ENCODE data around the gene ADAMTSL1.

ADAMTSL1 gene

DNA sequence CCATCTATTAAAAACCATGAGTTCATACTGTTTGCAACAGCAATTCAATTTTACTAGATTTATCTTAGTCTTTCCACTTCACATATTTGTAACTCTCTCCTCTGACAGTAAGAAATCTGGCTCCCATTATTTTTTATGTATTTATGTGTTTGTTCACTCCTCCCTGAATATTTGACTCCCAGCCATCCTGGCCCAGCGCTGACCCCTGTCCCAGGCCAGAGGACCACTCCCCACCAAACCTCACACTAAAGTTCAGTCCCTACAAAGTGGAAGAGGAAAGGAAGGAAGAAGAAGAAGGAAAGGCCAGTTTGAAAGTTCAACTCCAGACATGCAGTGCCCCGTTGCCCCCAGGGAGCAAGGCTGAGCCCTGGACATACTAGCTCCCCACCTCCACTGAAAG is 271.8 kb downstream of the ADAMTSL1 start:
- no peak for DNase-seq

DNA sequence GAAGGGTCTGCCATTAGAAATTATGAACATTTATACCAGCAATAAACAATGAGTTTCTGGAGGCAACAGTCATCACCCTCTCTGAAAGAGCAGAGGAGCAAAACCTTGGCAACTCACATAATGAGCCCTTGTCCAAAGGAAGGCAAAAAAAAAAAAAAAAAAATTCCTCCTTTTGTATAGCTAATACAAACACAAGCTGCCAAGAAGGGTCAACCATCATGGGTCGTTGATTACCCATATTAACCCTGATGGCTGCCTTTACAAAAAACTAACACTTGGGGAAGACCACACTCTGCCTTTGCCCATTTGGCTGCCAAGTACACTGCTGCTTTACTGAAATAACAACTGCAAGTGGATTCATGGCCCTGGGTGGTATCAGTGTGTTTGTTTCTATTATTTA is 272.7 kb downstream of the ADAMTSL1 start:
- no peak for DNase-seq

DNA sequence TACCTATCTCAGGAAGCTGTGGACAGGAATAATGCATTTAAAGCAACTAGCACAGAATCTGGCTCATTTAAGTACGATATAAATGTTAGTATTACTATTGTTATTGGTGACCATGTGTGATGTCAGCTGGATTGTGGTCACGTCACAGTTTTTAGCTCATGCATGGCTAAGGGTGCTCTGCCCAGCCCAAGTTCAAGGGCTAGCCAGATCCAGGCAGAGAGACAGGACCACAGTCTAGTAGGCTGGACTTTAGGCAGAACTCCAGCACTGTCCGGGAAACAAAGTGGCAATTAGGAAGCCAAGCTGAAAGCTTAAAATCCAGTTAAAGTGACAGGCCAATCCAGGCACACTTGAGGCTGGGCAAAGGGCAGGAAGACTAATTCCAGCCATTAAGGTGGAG is 273.6 kb downstream of the ADAMTSL1 start:
- DNase-seq, result no peak

DNA sequence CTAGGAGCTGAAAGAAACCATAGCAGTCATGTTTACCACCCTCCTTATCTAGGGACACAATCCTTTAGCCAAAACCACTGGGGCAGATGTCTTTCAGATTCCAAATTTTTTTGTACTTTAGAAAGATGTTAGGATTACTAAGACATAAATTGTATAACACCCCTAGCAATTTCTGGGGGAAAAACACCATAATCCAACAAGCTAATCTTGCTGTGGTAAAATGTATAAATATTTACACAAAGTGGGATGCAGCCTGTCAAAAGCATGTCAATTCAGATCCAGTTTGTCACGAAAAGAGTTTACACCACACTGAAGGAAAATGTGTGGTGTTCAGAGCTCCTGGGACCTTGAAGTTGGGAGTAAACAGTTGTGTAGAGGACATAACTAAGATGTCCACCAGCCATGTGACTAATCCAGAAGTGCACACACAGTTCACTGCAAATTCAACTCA is 274.3 kb downstream of the ADAMTSL1 start:
- no peak for DNase-seq

DNA sequence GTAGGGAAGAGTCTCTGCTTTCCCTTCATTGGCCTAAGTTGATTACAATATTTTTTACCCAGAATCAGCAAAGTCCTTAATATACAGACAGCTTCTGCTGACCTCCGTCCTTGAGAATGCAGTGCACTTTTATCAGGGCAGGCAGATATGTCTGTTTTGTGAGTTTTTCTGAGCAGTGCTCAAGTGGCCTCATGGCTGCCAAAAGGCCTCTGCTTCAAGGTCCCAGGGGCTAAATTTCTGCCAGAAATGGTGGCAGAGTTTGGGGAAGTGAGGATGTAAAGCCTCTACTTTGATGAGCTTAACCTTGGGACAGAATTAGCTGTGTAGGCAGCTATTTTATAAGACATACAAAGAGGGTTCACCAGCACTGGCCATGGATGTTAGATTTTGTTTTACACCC is 275.8 kb downstream of the ADAMTSL1 start:
- DNase-seq, result no peak

DNA sequence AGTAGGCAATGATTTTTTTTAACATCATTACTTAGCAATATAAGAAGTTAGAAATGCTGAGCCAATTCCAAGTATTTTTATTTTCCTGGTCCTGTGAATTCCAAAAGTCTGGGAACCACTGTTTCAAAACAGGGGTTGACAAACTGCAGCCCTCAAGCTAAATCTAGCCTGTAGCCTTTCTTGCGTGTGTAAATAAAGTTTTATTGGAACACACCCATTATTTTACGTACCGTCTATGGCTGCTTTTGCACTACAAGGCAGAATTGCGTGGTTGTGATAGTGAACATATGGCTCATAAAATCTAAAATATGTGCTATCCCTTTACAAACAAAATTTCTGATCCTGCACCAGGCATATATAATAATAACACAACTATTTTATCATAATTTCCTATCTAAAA is 280.0 kb downstream of the ADAMTSL1 start:
- DNase-seq, result no peak

DNA sequence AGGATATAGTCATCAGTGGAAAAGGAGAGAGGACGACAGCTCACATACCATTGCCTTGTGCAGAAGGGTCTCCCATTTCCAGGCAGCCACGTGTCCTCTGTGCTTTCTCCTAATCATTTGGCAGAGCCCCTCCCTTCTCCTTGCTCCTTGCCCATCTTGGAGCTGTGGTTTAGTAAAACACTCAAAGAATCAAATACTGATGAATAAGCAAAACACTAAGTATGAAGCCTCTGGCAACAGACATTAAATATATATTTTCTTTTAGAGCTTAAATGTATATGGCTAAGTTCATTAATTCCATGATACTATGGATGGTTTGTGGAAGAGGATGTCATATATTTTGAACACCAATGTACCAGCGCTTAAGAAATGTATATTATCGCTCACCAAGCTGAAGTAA is 280.6 kb downstream of the ADAMTSL1 start:
- DNase-seq, result no peak

DNA sequence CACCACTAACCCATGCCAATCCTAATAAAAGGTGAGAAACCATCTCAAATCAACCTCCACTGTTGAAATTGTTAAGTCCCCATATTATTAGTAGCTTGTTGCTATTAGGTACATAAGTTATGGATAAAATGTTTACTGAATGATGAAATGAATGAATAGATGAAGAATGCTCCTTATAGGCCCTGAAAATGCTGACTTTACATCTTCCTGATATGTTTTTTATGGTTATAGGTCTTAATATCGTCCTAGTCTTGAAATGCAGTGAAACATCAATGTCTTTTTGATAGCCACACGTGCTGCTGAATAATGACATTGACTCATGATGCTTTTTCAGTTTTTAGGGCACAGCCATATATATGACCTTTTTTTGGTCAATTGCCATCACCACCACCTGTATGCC is 281.3 kb downstream of the ADAMTSL1 start:
- DNase-seq, result no peak

DNA sequence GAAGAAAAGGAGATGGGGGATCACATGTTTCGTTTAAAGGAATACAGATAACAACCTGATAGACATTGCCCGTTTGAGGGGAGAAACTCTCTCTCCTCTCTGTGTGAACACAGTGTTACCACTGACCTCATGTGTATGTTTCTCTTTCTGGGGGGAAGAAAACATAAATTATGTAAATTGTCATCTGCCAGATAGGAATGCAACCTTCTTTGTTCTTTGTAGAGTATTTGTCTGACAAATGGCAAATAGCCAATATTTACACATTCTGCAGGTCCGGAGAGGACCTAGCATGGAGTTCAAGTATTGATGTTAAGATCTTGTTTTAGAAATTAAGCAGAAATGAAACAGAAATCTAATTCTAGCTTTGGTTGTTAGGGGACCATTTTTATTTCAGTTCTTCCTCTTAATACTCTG is 282.8 kb downstream of the ADAMTSL1 start:
- no peak for DNase-seq

DNA sequence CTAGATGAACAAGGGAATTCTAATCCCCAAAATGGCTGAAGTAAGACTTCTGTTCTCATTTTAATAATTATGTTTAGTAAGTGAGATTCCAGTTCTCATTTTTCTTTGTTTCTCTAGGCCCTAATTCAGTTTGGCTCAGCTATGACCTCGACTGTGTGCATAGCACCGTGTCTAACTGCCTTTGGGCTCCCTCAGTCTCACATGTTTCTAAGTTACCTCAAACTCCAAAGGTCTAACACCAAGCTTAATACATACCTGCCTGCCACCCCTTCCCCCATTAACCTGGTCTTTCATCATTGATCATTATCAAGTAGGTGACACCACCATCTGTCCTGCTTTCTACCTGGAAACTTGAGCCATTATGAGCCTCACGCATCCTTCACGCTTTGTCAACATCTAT is 285.9 kb downstream of the ADAMTSL1 start:
- DNase-seq, result no peak

DNA sequence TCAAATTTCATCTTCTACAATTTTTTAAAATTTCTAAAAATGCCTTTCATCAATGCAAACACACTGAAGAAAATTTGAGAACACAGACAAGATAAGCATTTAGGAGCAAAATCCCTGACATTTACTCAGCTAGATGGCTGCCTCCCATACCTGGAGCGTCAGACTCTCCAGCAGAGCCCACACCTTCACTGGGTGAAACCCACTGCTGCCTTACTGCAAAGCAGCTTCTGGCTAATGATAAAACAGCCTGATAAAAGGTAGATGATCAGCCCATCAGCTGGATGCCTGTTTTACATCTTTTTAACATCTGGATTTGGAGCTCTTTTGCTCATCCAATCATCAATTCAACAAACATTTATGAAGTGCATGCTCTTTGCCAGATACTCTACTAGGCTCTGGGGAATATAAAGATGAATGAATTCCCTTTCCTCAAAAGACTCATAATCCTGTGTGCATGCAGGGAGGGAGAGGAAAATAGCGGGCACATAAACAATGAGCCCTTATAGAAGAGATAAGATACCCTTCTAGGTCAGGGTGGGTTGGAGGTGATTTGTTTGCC is 287.9 kb downstream of the ADAMTSL1 start:
- no peak for DNase-seq

DNA sequence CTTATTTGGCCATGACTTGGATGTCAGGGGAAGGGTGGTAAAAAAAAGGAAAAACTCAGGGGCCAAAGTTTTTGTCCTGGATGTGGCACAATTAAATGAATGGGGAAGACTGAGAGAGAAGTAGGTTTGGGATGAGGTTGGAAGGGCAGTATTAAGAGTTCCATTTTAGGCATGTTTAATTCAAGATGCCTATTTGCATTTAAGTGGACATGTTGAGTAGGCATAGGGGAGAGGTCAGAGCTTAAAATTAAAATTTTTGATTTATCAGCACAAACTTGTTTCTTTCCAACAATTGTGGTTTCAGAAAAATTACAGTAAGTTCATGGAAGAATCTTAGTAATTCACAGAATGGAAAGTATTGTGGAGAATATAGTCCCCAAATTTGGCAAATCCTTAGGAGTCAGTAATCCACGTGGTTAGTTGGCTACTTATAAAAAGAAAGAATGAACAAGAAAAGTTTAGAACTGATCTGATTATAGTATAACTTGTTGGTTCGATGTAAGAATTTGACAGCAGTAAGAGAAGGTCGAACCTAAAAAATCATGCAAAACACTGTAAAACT is 293.1 kb downstream of the ADAMTSL1 start:
- DNase-seq, result no peak

DNA sequence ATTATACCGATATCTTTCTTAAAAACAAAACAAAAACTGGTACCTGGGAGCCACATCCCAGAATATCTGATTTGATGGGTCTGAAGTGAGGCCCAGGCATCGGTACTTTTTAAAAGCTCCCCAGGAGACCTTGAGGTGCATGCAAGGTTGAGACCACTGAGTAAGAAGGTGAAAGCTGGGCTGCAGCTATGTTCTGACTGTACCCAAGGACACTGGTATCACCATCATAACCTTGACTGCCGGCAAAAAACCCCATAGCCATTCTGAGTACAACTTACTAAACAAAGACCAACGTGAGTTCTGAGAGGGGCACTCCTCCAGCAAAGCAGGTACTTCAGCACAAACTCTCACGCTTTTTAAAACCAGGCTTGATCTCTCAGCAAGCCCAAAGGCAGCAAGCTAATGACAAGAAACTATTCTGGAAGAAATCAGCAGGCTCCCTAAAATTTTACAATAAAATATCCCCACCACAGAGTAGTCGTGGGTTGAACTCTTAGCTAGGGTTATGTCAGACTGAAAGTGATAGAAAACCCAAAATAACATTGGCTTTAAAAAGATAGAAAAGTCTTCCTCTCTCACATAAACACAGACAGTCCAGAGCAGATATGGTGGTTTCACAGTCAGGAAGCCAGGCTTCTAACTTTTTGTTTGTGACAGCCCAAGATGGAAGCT is 295.1 kb downstream of the ADAMTSL1 start:
- DNase-seq, result no peak

DNA sequence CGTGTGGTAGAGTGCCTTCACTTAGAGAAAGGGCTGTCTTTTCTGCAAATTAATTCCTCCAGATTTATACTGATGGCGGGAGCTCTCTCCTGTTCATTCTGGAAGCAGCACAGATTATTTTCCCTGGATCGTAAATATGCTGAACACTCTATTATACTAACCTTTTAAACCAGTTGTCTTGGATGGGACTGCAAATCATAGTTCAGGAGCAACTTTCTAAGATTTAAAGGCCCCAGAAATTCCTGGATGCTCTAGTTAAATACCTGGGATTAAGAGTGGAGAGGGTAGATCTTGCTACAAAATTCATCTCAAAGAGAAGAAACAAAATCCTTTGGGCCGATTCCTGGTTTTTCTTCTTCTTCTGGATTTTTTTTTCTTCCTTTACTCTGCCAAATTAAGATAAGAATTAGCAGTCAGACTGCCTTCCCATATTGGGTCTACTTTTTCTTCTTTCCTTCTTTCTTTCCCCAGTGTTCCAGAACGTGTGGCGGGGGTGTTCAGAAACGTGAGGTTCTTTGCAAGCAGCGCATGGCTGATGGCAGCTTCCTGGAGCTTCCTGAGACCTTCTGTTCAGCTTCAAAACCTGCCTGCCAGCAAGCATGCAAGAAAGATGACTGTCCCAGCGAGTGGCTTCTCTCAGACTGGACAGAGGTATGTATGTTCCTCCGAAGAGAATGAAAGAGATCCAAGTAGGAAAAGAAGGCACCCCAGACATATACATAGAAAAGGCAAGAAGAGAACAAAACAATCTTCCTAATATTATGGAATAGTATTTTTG is 296.4 kb downstream of the ADAMTSL1 start:
- no peak for DNase-seq

DNA sequence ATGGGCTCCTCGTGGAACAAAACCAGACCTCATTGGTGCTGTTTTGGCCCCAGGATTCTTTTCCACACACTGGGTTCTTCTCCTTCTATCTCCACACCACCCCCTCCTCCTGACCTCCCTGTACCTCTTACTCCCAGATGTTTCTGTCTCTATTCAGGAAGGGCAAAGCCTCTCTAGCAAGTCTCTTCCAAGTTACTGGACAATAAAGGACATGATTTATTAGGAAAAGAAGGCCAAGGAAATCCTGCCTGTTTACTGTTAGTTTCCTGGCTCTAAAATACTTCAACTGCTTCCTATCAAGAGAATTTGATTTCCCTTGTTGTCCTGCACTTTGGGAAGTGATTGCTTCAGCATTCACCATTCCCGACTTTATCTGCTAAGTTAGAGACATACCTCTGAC is 297.1 kb downstream of the ADAMTSL1 start:
- no peak for DNase-seq

DNA sequence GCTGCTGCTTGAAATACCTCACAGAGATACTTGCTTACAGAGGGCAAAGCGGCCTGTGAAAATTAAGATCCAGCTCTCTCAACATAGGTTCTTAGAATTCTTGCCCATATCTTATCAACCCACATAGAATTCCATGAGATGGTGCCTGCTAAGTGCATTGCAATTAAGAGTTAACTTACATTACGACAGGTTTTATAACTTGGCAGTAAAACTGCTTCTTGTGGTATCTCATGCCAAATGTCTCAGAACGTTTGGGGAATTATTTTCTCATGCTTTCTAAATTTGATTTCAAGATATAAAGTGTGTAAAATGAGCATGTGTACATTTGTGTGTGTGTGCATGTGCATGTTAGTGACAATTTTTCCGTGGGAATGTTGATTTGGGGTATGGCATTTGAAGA is 297.8 kb downstream of the ADAMTSL1 start:
- no peak for DNase-seq

DNA sequence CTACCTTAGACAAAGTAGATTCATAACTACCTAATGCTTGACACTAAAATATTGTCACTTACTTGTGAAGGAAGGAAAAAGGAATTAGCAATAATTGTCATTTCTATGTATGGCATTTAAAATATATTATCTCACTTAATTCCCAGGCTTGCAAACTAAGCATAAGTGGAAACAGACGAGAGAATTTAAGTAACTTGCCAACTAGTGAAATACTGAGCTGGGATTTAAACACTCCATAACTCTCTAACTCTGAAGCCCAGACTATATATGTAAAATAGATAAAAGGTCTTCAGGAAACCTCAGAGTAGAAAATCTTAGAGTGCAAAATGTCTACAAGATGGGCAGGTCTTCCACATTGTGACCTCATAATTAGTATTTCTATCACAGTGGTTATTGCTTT is 301.3 kb downstream of the ADAMTSL1 start:
- no peak for DNase-seq

DNA sequence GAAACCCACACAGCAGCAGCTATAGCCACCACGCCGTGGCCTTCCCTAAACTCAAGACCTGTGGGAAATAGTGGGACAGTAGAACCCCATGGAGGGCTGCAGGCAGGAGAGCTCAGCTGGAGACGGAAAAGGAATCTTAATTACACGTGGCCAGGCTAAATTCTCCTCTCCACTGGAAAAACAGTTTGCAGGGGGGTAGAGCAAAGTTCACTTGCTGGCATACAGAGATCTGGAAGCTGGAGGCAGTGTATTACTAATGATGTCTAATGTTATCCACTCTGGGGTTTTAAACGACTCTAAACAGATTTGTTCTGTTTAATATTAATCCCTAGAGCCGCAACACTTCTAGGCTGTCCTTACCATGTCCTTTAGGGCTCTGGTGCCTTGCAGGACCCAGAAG is 302.0 kb downstream of the ADAMTSL1 start:
- no peak for DNase-seq

DNA sequence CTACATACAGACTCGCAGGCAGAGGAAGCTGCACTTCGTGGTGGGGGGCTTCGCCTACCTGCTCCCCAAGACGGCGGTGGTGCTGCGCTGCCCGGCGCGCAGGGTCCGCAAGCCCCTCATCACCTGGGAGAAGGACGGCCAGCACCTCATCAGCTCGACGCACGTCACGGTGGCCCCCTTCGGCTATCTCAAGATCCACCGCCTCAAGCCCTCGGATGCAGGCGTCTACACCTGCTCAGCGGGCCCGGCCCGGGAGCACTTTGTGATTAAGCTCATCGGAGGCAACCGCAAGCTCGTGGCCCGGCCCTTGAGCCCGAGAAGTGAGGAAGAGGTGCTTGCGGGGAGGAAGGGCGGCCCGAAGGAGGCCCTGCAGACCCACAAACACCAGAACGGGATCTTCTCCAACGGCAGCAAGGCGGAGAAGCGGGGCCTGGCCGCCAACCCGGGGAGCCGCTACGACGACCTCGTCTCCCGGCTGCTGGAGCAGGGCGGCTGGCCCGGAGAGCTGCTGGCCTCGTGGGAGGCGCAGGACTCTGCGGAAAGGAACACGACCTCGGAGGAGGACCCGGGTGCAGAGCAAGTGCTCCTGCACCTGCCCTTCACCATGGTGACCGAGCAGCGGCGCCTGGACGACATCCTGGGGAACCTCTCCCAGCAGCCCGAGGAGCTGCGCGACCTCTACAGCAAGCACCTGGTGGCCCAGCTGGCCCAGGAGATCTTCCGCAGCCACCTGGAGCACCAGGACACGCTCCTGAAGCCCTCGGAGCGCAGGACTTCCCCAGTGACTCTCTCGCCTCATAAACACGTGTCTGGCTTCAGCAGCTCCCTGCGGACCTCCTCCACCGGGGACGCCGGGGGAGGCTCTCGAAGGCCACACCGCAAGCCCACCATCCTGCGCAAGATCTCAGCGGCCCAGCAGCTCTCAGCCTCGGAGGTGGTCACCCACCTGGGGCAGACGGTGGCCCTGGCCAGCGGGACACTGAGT is 303.2 kb downstream of the ADAMTSL1 start:
- no peak for DNase-seq

DNA sequence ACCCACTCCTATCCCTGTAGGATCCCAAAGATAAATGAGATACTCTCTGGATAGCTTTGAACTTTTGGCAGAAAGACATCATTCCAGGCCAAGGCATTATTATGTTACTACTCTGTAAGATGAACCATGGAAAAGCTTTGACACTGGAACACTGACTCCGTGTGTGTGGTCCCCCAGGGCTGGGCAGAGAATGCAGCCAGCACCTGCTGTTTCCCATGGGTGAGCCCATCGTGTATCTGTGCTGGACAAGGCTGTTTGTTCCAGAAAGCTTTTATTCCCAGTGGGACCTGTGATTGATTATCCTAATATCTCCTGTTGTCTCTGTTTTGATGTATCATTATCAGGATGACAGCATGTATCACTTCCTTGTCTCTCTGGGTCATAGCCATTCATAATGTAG is 304.2 kb downstream of the ADAMTSL1 start:
- DNase-seq, result no peak

DNA sequence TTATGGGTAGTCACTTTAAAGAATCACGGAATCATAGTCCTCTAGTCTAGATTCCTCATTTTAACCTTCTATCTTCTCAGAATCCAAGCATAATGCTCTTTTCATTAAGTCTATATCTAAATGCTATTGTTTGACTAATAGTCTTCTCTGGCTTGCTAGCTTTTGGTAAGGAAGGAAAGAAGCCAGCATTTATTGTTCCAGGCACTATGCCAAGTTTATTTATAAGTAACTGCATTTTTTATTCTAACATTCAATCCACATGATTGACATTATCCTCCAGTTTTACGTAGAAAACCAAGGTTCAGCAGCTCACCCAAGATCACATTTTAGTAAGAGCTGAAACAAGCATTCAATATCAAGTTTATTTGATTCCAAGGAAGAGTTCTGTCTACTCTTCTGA is 304.9 kb downstream of the ADAMTSL1 start:
- DNase-seq, result no peak

DNA sequence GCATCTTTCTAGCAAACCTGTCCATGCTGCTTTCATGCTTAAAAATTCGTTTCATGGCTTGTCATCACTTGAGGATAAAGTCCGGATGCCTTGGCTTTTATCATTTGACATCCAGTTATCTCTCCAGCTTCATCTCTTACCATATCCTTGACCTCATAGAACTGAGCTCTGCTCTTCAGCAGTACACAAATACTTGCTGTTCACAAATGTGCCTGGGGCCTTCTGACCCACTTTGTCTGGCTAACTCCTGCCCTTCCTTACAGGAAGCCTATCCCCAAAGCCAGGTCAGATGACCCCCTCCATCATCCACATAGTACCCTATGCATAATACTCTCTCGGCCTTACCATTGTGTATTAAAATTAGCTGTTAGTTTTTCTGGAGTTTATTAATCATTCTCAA is 310.0 kb downstream of the ADAMTSL1 start:
- no peak for DNase-seq

DNA sequence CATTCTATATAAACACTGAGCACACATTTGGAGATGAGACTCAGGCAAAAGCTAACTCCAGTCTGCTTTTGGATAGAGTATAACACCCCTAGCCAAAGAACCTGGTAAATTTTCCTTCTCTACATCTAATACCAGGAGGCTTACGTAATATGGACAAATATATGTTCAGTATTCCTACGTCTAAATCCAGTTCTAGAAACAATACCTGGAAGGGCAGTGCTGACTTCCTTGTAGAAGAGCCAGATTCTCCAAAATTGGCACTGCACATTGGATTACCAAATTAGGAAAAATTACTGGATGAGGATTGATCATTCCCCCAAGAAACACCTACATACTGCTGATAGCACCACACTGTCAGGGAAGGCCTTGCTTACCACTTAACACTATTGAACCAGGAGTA is 311.7 kb downstream of the ADAMTSL1 start:
- no peak for DNase-seq
